Endothelial cell of umbilical vein (primary cell): Measurements from ENCODE around the gene SLC9A9.

Source experiments
- EZH2 ChIP-seq: IDR thresholded peaks from 2 replicates; pipeline ENCODE4 v1.6.1; 2012; ENCODE audit warnings: borderline replicate concordance, low read depth, mild to moderate bottlenecking, moderate library complexity, low read length, inconsistent platforms; ENCODE audit not compliant: severe bottlenecking
- FOS ChIP-seq: IDR thresholded peaks from 2 replicates; pipeline ENCODE4 v1.6.1; 2011; ENCODE audit warnings: mild to moderate bottlenecking, low read length, moderate library complexity, borderline replicate concordance; ENCODE audit not compliant: insufficient read depth
- GATA2 ChIP-seq: IDR thresholded peaks from 2 replicates; pipeline ENCODE4 v1.7.0; 2011; ENCODE audit warnings: low read depth, mild to moderate bottlenecking, moderate library complexity, mixed read lengths, low read length; ENCODE audit not compliant: insufficient read length, insufficient read depth
- JUN ChIP-seq: IDR thresholded peaks from 2 replicates; pipeline ENCODE4 v1.6.1; 2011; ENCODE audit warnings: borderline replicate concordance, low read depth; ENCODE audit not compliant: insufficient read length, insufficient read depth
- MYC ChIP-seq: IDR thresholded peaks from one replicate; pipeline ENCODE4 v1.6.1; 2011; ENCODE audit warnings: mild to moderate bottlenecking, low read depth, low read length
- POLR2A ChIP-seq: IDR thresholded peaks from 2 replicates; pipeline ENCODE4 v1.6.1; 2012; ENCODE audit warnings: low read depth, mild to moderate bottlenecking, control low read depth, low read length
- POLR2AphosphoS5 ChIP-seq: IDR thresholded peaks from 2 replicates; pipeline ENCODE4 v1.6.1; 2012; ENCODE audit warnings: low read depth, mild to moderate bottlenecking, control low read depth, low read length, moderate library complexity; ENCODE audit not compliant: insufficient read depth
- TF ChIP-seq, protein P1 (sequence below): IDR thresholded peaks from 2 replicates; pipeline ENCODE4 v1.6.1; 2011; ENCODE audit not compliant: insufficient read depth, insufficient read length
- TF ChIP-seq, protein P2 (sequence below), 2 donors: IDR thresholded peaks; 1 replicate in 1 of 2; 2 replicates in 1 of 2; pipeline ENCODE4 v1.5.1; 2011; ENCODE audit warnings: low read length in 2 of 2, mild to moderate bottlenecking in 2 of 2, moderate library complexity in 2 of 2, control low read depth in 1 of 2, inconsistent platforms in 1 of 2, low read depth in 1 of 2; ENCODE audit not compliant: insufficient read depth in 1 of 2; ENCODE audit errors: extremely low read depth in 1 of 2

DNA sequence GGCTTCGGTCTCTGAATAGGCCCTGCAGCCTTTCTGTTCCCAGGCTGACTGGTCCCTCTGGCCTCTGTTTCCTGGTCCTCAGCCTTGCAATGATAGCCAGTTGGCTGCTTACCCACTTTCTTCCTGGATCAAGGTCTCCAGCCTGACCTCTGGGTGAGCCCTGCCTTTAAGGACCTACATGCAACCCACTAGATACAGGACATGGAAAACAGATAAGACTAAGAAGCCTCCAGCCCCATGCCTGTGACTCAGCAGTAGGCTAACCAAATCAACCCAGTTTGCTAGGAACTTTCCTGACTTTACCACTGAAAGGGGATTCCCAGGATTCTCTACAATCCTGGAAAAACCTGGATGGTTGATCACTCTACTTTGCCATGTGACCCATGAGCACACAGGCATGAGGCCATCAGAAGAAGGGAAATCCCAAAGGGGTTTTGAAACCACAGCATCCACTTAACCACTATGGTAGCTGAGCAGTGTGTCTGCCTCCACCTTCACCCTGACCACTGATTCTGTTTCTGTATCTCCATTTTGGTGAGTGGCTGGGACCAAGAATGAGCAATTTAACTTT, 540.6 kb downstream of the SLC9A9 start:
- TF ChIP-seq, protein P1, sequence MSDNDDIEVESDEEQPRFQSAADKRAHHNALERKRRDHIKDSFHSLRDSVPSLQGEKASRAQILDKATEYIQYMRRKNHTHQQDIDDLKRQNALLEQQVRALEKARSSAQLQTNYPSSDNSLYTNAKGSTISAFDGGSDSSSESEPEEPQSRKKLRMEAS = no peak
- TF ChIP-seq JUN = no peak
- TF ChIP-seq EZH2 = no peak
- no peak for TF ChIP-seq POLR2A
- TF ChIP-seq, protein P2, sequence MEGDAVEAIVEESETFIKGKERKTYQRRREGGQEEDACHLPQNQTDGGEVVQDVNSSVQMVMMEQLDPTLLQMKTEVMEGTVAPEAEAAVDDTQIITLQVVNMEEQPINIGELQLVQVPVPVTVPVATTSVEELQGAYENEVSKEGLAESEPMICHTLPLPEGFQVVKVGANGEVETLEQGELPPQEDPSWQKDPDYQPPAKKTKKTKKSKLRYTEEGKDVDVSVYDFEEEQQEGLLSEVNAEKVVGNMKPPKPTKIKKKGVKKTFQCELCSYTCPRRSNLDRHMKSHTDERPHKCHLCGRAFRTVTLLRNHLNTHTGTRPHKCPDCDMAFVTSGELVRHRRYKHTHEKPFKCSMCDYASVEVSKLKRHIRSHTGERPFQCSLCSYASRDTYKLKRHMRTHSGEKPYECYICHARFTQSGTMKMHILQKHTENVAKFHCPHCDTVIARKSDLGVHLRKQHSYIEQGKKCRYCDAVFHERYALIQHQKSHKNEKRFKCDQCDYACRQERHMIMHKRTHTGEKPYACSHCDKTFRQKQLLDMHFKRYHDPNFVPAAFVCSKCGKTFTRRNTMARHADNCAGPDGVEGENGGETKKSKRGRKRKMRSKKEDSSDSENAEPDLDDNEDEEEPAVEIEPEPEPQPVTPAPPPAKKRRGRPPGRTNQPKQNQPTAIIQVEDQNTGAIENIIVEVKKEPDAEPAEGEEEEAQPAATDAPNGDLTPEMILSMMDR (IDR thresholded peaks at IDR 0.05; ENCODE audit: extremely low read depth in 1 of 2, insufficient read depth in 1 of 2, low read depth in 1 of 2, low read length in 2 of 2) = no peak
- TF ChIP-seq POLR2AphosphoS5 = peak; percentile 27
- TF ChIP-seq FOS = peak; percentile 34
- peak; percentile 51 for TF ChIP-seq GATA2
- no peak for TF ChIP-seq MYC
